Lower leg skin (tissue), 4 donors: ENCODE measurements around the gene GABRD. TPM values are rescaled to one million over a fixed set of nuclear protein-coding genes. Genes with fewer than 3 reads are reported as not detected.

ENCODE experiments used
- DNase-seq, 2 donors: peaks; one replicate each; pipeline ENCODE4 v3.0.0-alpha.2; 2019; ENCODE audit warnings: low spot score in 2 of 2
- H3K4me3 ChIP-seq: fragments of 200-600 bp; sonication (generic); 2 replicates; pipeline ENCODE4 v1.5.1; 2017; ENCODE audit warnings: mild to moderate bottlenecking, low read depth; ENCODE audit not compliant: poor library complexity, severe bottlenecking
- CTCF ChIP-seq, 3 donors: fragments of 450-650 bp; IDR thresholded peaks; one replicate each; pipeline ENCODE4 v1.5.1; 2016; ENCODE audit warnings: antibody characterized with exemption in 3 of 3, mild to moderate bottlenecking in 3 of 3, moderate library complexity in 2 of 3
- POLR2A ChIP-seq, 2 donors: fragments of 450-650 bp; IDR thresholded peaks; one replicate each; pipeline ENCODE4 v1.6.1; 2016 to 2017; ENCODE audit warnings: antibody characterized with exemption in 2 of 2, mild to moderate bottlenecking in 1 of 2, moderate library complexity in 1 of 2
- WGBS, 2 donors: methylation state at CpG; one replicate each; pipeline ENCODE4 v1.1.5; 2018; 5-methylcytosine and 5-hydroxymethylcytosine counted together
- intact Hi-C: fragments of 100-400 bp; cut with DNase I; formaldehyde crosslinking; loops from one replicate; pipeline ENCODE4 v1.15.0; 2023; ENCODE audit warnings: low total_unique reads
- total RNA-seq, 4 donors: library from RNA; depleted of rRNA; stranded (reverse); fragments of >200 nt; gene quantifications; one replicate each; pipeline ENCODE4 v1.1.0, GENCODE V29; 2016

The GABRD gene
- total RNA-seq, 4 donors from 2014 or later = 1.1 to 5.1 (median 2.0) TPM; not detected in 1

GRCh38 chr1:2032737-2033136 lies 13.6 kb downstream of the GABRD start:
- no peak overlapping the region for H3K4me3 ChIP-seq
- DNase-seq = no peak
- no peak for TF ChIP-seq POLR2A (IDR thresholded peaks at IDR 0.05)
- no peak for TF ChIP-seq CTCF (IDR thresholded peaks at IDR 0.05)
- WGBS, 2 donors = 58 to 62% methylated on average over 14 of the region's 14 CpGs
- intact Hi-C loops = no loop called here

- WGBS, 2 donors = 68 to 75% methylated on average over 13 of the region's 13 CpGs
- intact Hi-C loops = no loop called here
- H3K4me3 ChIP-seq = no peak overlapping the region
- TF ChIP-seq CTCF (IDR thresholded peaks at IDR 0.05) (no peak), POLR2A (IDR thresholded peaks at IDR 0.05) (no peak)
- no peak for DNase-seq
Observed at GRCh38 chr1:2033165-2033564, 14.0 kb downstream of the GABRD start.

GRCh38 chr1:2036287-2036686 lies 17.1 kb downstream of the GABRD start:
- WGBS, 2 donors = 84 to 88% methylated on average over 15 of the region's 15 CpGs
- intact Hi-C loops = no loop called here
- TF ChIP-seq CTCF (IDR thresholded peaks at IDR 0.05) (no peak), POLR2A (IDR thresholded peaks at IDR 0.05) (no peak)
- no peak for DNase-seq
- no peak overlapping the region for H3K4me3 ChIP-seq

GRCh38 chr1:2037314-2037979 lies 18.3 kb downstream of the GABRD start:
- intact Hi-C loops = no loop called here
- H3K4me3 ChIP-seq = no peak overlapping the region
- 84% methylated on average over 18 of the region's 18 CpGs for WGBS, 2 donors
- no peak for TF ChIP-seq CTCF (IDR thresholded peaks at IDR 0.05)
- no peak for TF ChIP-seq POLR2A (IDR thresholded peaks at IDR 0.05)
- no peak for DNase-seq

GRCh38 chr1:2038229-2038628 lies 19.1 kb downstream of the GABRD start:
- intact Hi-C loops = no loop called here
- TF ChIP-seq CTCF (IDR thresholded peaks at IDR 0.05) (no peak), POLR2A (IDR thresholded peaks at IDR 0.05) (no peak)
- WGBS, 2 donors = 89 to 90% methylated on average over 8 of the region's 8 CpGs
- H3K4me3 ChIP-seq = no peak overlapping the region
- no peak for DNase-seq

GRCh38 chr1:2039251-2039650 lies 20.1 kb downstream of the GABRD start:
- TF ChIP-seq POLR2A (IDR thresholded peaks at IDR 0.05) (no peak), CTCF (IDR thresholded peaks at IDR 0.05) (no peak)
- H3K4me3 ChIP-seq = no peak overlapping the region
- no peak for DNase-seq
- 85 to 86% methylated on average over 8 of the region's 8 CpGs for WGBS, 2 donors
- intact Hi-C loops = no loop called here
